Loucy (cell line): ENCODE data around the gene MCC.

ENCODE experiments used
- CTCF ChIP-seq: fragments of 200-600 bp; sonication (generic); conservative IDR thresholded peaks from 2 replicates; pipeline ENCODE4 v1.5.1; 2014; ENCODE audit warnings: mild to moderate bottlenecking, antibody characterized with exemption, low read length
- EZH2phosphoT487 ChIP-seq: fragments of 200-600 bp; IDR thresholded peaks from 2 replicates; pipeline ENCODE4 v1.6.1; 2018; ENCODE audit warnings: antibody characterized with exemption, mild to moderate bottlenecking, moderate library complexity, borderline replicate concordance

DNA sequence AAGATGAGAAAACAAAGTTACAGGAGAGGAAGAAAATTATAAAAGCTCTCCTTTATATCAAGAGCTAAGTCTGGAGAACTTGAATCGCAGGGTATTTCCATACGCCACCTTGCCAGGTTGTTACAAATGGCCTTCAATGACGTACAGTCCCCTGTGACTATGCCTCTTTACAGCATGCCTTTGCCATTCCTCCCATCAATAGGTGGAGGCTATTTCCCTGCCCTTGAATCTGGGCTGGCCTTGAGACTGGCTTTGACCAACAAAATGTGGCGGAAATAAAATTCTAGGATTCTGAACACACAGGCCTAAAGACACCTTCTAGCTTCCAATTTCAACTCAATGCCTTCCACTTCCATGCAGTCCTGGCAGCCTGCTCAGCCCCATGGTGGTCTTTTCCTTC, 99.1 kb downstream of the MCC start:
- TF ChIP-seq CTCF (no peak), EZH2phosphoT487 (no peak)
